ES-I3 (cell line): ENCODE results near the gene ATP1B2.
"Not testable (repeated sequence)": the region's sequence is repeated elsewhere in the genome, so short reads cannot be mapped to it uniquely, and the experiment has no call there.

Experiments used
- H3K36me3 ChIP-seq: 2 replicates; pipeline ENCODE4 v1.6.1; 2013; ENCODE audit warnings: mild to moderate bottlenecking, low read length, control low read depth, moderate library complexity; ENCODE audit not compliant: insufficient read depth
- H3K4me1 ChIP-seq: 2 replicates; pipeline ENCODE4 v1.6.1; 2013; ENCODE audit warnings: mild to moderate bottlenecking, control low read depth, low read length; ENCODE audit not compliant: insufficient read depth
- H3K9ac ChIP-seq: 2 replicates; pipeline ENCODE4 v1.6.1; 2013; ENCODE audit warnings: low read depth, mild to moderate bottlenecking, low read length, moderate library complexity
- H3K9me3 ChIP-seq: 2 replicates; pipeline ENCODE4 v1.6.1; 2013; ENCODE audit warnings: mild to moderate bottlenecking, low read length, moderate library complexity; ENCODE audit not compliant: control insufficient read depth, insufficient read depth

ATP1B2 gene

DNA sequence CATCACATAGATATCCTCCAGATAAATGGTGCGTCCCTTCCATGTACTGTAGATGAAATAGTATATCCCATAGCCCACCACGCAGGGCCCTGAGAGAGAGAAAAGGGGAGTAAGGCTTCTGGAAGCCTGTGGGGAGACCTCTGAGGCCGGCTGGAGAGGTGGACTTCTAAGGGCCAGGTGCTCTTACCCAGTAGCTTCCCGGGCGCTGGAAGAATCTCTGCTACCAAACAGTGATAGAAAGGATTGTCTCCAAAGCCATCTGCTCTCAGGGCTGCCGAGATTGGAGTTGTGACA is 23.8 kb upstream of the ATP1B2 start:
- Histone ChIP-seq H3K9ac (peak overlapping the region; percentile 67), H3K9me3 (no peaks in the 10 kb centered on the region), H3K4me1 (no peaks in the 10 kb centered on the region), H3K36me3 (0 out of 2 replicates have a peak, but pooled peaks cover 3% of the 10 kb centered on the region)

DNA sequence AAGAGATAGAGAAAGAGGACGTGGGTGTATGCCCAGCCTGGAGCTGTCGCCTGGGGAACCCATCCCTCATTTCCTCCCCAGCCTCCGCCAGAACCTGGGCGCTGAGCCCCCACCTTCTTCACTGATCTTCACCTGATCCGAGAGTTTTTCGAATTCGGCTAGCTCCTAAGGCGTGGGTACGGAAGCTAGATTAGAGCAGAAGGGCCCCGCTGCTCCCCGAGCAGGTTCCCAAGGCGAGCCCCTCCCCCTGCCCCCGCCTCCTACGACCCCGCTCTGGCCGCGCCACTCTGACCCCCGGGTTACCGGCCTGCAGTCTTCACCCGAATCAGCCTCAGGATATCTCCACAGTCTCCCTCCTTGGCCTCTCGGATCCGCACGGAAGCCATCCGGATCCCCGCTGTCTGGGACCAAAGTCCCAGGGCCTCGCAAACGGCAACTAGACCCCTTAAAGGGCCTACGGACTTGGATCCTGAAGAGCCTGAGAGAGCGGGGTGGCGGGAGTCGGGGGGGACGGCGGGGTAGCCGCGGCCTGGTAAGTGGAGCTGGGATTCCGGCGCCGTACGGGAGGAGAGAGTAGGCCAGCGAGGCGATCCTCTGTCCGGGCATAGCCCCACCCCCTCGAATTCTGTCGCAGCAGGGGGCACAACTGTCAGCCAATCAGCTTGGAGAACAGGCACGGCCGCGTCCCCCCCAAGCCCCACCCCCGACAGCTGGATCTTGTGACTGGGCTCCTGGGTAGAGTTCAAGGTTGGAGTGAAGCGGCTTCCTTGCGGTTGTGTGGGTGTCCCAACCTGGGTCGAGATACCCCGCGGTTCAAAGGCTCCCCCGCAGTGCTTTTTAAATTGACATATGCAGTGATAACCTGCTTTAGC is 23.2 kb upstream of the ATP1B2 start, which contains the start of gene SAT2:
SAT2 (minus strand) TSS at position 572 of the 872 bp plus-strand sequence; CDS start at position 386, 186 bp downstream.
- Histone ChIP-seq H3K4me1 (peaks cover under 1% of the 10 kb centered on the region; the same call in 1 of the 2 replicates), H3K9ac (peak within 1 kb of the TSS; percentile 67), H3K9me3 (no peaks in the 10 kb centered on the region), H3K36me3 (0 out of 2 replicates have a peak, but pooled peaks cover 3% of the 10 kb centered on the region)

DNA sequence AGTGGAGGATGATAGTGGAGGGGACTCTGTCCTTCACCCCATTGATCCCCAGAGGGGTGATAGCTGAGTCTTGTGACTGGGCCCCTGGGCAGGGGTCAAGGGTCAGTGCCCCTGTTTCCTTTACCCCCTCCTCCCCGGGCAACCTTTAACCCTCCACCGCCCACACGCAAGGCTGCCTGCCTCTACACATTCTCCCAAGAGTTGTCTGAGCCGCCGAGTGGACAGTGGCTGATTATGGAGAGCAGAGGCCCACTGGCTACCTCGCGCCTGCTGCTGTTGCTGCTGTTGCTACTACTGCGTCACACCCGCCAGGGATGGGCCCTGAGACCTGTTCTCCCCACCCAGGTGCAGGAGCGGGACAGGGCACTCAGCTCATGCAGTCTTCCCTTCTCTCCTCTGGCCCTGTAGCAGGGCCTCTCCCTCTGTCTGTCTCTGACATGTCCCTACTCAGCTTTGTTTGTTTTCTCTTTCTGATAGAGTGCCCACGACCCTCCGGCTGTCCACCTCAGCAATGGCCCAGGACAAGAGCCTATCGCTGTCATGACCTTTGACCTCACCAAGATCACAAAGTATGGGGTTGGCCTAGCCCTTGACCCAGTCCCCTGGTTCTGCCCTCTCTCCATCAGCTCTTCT is 20.7 kb upstream of the ATP1B2 start, which contains the start of gene SHBG:
SHBG (plus strand) TSS at position 197 of the 633 bp plus-strand sequence; CDS start at position 235, 38 bp downstream.
- Histone ChIP-seq H3K36me3 (0 out of 2 replicates have a peak, but pooled peaks cover 3% of the 10 kb centered on the region), H3K4me1 (peaks cover 6% of the 10 kb centered on the region; the same call in 1 of the 2 replicates), H3K9ac (no peak within 1 kb of the TSS), H3K9me3 (no peaks in the 10 kb centered on the region)

DNA sequence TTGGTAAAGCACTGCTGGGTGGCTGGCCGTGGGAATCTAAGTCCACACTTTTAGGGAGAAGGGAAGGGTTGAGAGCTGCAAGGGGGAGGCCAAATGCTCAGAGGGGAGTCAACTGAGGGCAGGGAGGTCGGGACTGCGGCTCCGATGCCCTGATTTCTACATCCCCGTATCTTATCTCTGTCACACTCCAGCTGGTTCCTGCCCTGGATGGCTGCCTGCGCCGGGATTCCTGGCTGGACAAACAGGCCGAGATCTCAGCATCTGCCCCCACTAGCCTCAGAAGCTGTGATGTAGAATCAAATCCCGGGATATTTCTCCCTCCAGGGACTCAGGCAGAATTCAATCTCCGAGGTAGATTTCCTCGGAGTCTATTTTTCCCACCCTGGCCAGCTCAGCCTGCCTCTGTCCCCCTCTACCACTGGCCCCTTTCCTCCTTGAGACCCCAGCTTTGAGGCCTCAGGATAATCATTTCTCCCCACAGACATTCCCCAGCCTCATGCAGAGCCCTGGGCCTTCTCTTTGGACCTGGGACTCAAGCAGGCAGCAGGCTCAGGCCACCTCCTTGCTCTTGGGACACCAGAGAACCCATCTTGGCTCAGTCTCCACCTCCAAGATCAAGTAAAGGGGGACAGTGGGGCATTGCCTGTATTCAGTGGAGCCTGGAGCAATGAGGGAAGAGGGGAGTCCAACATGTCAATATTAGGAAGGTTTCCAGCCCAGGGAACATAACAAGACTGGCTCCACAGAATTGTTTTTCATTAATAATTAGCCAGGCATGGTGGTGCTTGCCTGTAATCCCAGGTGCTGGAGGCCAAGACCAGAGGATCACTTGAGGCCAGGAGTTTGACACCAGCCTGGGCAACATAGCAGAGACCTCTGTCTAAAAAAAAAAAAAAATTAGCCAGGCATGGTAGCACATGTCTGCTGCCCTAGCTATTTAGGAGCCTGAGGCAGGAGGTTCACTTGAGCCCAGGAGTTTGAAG is 19.0 kb upstream of the ATP1B2 start:
- no peaks in the 10 kb centered on the region for H3K9me3 ChIP-seq
- H3K4me1 ChIP-seq: peaks cover 15% of the 10 kb centered on the region; the same call in 1 of the 2 replicates
- no peaks in the 10 kb centered on the region for H3K36me3 ChIP-seq
- no peak overlapping the region for H3K9ac ChIP-seq

DNA sequence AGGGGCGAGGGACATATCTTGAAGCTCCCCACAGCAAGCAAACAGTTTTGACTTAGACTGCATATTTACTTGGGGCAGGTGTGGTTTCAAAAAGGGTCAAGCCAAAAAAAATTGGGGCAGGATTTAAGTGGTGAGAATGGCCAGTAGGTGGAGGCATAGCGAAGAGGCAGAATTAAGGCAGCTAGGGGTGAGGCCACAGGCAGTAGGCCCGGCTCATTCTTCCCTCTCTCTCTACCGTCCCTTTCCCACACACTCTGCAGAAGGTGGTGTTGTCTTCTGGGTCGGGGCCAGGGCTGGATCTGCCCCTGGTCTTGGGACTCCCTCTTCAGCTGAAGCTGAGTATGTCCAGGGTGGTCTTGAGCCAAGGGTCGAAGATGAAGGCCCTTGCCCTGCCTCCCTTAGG is 18.2 kb upstream of the ATP1B2 start:
- Histone ChIP-seq H3K9me3 (no peaks in the 10 kb centered on the region), H3K9ac (no peak overlapping the region), H3K4me1 (peaks cover 15% of the 10 kb centered on the region; the same call in 1 of the 2 replicates), H3K36me3 (no peaks in the 10 kb centered on the region)

DNA sequence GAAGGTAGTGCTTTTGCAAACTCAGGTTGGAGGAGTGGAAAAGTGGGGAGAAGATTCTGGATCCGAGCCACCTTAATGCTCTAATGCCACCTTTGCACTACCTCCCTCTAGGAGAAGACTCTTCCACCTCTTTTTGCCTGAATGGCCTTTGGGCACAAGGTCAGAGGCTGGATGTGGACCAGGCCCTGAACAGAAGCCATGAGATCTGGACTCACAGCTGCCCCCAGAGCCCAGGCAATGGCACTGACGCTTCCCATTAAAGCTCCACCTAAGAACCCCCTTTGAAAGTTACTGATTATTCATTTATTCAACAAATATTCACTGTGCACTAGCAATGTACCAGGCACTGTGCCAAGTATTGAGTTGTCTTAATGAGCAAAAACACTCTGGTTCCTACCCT is 17.6 kb upstream of the ATP1B2 start:
- no peaks in the 10 kb centered on the region for H3K36me3 ChIP-seq
- no peak overlapping the region for H3K9ac ChIP-seq
- no peaks in the 10 kb centered on the region for H3K9me3 ChIP-seq
- peaks cover 15% of the 10 kb centered on the region; the same call in 1 of the 2 replicates for H3K4me1 ChIP-seq

DNA sequence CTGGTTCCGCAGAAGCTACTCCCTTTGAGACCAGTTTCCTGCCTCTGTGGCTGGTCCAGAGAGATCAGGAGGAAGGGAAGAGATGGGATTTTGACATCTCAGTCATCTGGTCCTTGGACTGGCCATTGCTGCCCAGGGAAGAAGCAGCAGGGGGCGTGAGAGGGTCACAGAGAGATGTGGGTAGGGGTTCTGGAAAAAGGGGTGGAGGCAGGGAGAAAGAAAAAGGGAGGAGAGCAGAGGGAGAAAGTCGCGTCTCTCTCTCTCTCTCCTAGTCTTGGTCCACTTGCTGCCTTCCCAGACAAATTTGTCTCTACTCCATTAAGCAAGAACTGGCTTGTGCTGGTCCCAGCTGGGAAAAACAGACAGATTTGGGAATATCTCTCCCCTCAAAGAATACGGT is 16.3 kb upstream of the ATP1B2 start:
- H3K4me1 ChIP-seq: peaks cover 15% of the 10 kb centered on the region; the same call in 1 of the 2 replicates
- no peaks in the 10 kb centered on the region for H3K9me3 ChIP-seq
- H3K36me3 ChIP-seq: no peaks in the 10 kb centered on the region
- H3K9ac ChIP-seq: no peak overlapping the region

DNA sequence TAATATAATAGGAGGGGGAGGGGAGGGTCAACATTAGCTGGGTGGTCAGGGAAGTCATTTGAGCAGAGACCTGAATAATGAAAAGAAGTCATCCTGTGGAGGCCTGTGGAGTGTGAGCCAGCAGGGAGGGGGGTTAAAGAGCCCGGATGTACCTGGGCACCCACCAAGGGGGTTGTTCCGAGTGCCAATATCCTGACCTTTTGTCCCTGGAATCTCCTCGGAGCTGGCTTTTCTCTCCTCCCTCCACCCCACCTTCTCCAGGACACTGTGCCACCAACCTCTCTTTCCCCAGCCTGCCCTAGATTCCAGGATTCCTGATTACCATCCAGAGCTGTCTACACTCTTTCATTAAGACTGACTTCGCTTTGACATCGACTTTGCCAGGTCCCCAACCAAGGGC is 14.6 kb upstream of the ATP1B2 start:
- Histone ChIP-seq H3K9ac (no peak overlapping the region), H3K36me3 (no peaks in the 10 kb centered on the region), H3K4me1 (peaks cover 15% of the 10 kb centered on the region; the same call in 1 of the 2 replicates), H3K9me3 (no peaks in the 10 kb centered on the region)

DNA sequence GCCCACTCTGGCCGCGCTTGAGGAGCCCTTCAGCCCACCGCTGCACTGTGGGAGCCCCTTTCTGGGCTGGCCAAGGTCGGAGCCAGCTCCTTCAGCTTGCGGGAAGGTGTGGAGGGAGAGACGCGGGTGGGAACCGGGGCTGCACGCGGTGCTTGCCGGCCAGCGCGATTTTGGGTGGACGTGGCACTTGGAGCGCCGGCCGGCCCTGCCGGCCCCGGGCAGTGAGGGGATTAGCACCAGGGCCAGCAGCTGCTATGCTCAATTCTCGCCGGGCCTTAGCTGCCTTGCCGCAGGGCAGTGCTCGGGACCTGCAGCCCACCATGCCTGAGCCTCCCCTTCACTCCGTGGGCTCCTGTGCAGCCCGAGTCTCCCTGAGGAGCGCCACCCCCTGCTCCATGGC is 9.9 kb upstream of the ATP1B2 start:
- no peaks in the 10 kb centered on the region for H3K9me3 ChIP-seq
- peaks cover 9% of the 10 kb centered on the region; the same call in 1 of the 2 replicates for H3K4me1 ChIP-seq
- no peak overlapping the region for H3K9ac ChIP-seq
- no peaks in the 10 kb centered on the region for H3K36me3 ChIP-seq

DNA sequence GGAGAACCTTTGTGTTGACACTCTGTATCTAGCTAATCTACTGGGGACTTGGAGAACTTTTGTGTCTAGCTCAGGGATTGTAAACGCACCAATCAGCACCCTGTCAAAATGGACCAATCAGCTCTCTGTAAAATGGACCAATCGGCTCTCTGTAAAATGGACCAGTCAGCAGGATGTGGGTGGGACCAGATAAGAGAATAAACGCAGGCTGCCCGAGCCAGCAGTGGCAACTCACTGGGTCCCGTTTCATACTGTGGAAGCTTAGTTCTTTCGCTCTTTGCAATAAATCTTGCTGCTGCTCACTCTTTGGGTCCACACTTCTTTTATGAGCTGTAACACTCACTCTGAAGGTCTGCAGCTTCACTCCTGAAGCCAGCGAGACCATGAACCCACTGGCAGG is 9.1 kb upstream of the ATP1B2 start:
- not testable (repeated sequence) for H3K4me1 ChIP-seq, H3K9ac ChIP-seq, H3K9me3 ChIP-seq, H3K36me3 ChIP-seq

DNA sequence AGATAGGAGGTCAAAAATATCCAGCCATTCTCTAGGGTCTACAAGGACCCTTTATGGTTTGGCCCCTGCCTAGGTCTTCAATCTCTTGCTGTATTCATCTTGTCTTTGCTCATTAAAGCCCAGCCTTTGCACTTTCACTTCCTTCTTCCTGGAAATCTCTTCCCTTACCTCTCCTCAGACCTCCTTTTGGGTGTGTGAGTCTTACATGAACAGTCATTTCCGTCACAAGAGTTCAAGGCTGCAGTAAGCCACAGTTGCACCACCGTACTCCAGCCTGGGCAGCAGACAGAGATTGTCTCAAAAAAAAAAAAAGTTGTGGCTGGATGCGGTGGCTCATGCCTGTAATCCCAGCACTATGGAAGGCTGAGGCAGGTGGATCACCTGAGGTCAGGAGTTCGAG is 6.0 kb upstream of the ATP1B2 start:
- Histone ChIP-seq H3K9me3 (no peaks in the 10 kb centered on the region), H3K36me3 (no peaks in the 10 kb centered on the region), H3K4me1 (peaks cover under 1% of the 10 kb centered on the region; the same call in 1 of the 2 replicates), H3K9ac (no peak overlapping the region)

DNA sequence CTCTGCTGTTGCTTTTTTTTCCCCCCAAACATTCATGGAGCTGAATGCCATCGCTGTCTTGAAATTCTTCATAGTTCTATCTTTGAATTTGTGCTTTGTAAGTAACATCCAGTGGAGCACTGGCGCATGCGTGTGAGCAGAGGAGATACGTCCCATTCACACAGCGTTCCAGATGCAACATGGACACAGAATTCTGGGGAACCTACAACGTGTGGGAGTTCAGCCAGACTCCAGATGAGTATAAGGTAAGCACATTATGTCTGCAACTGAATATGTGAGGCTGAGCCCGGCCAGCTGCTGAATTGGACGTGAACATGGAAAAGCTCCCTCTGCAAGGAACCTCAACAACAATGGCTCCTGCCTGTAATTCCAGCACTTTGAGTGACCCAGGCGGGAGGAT is 4.3 kb upstream of the ATP1B2 start:
- H3K36me3 ChIP-seq: no peaks in the 10 kb centered on the region
- no peaks in the 10 kb centered on the region for H3K9me3 ChIP-seq
- no peak overlapping the region for H3K9ac ChIP-seq
- H3K4me1 ChIP-seq: peaks cover 4% of the 10 kb centered on the region; the same call in 1 of the 2 replicates

DNA sequence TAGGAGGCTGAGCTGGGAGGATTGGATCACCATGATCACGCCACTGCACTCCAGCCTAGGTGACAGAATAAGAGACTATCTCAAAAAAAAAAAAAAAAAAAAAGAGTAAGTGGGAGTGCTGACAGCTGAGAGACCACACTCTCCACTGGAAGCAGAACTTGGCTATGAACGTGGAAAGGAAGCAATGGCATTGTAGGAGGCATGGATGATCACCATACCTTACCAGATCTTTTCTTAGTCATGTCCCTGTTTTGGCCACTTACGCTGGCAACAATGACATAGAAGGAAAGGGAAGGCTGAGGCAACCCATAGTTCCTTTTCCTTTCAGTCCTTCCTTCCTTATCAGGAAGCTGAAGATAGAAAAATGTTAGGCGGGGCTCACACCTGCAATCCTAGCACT is 3.7 kb upstream of the ATP1B2 start:
- no peaks in the 10 kb centered on the region for H3K9me3 ChIP-seq
- peaks cover 4% of the 10 kb centered on the region; the same call in 1 of the 2 replicates for H3K4me1 ChIP-seq
- H3K9ac ChIP-seq: no peak overlapping the region
- no peaks in the 10 kb centered on the region for H3K36me3 ChIP-seq
